Left ventricle myocardium inferior (tissue), 1 donor: ENCODE measurements around the gene ATAD1. TPM values are rescaled to one million over a fixed set of nuclear protein-coding genes. Genes with fewer than 3 reads are reported as not detected.

ENCODE experiments used
- DNase-seq: peaks from one replicate; pipeline ENCODE4 v3.0.0-alpha.2; 2020
- H3K27ac ChIP-seq: fragments of 200-600 bp; replicated peaks from 2 replicates; pipeline ENCODE4 v1.8.0; 2021
- H3K27me3 ChIP-seq: fragments of 200-600 bp; 2 replicates; pipeline ENCODE4 v1.8.0; 2021; ENCODE audit warnings: low read depth
- H3K36me3 ChIP-seq: fragments of 200-600 bp; 2 replicates; pipeline ENCODE4 v1.8.0; 2021
- H3K4me1 ChIP-seq: fragments of 200-600 bp; 2 replicates; pipeline ENCODE4 v1.8.0; 2021
- H3K4me3 ChIP-seq: fragments of 200-600 bp; 2 replicates; pipeline ENCODE4 v1.8.0; 2021; ENCODE audit warnings: mild to moderate bottlenecking, moderate library complexity
- H3K9me3 ChIP-seq: fragments of 200-600 bp; replicated peaks from 2 replicates; pipeline ENCODE4 v1.8.0; 2021
- intact Hi-C: fragments of 100-400 bp; cut with micrococcal nuclease; formaldehyde crosslinking; loops from one replicate; pipeline ENCODE4 v1.11.0; 2022
- total RNA-seq: library from RNA; stranded (reverse); fragmentation: NEBNext Ultra II Directional; extraction: Animal tissue kit (Norgen Biotek cat#: 25700); gene quantifications from one replicate; pipeline ENCODE4 v1.2.1, GENCODE V29; 2021
- TF ChIP-seq, protein P1 (sequence below): fragments of 200-600 bp; IDR thresholded peaks from 2 replicates; pipeline ENCODE4 v1.8.0; 2021; ENCODE audit warnings: antibody characterized with exemption, mild to moderate bottlenecking, borderline replicate concordance
- donor health status: DM: no; HTN: yes; CAD: no; lungs with severe emphysema.

Gene ATAD1
- total RNA-seq, 1 donor from 2014 or later = 93.2 TPM

DNA sequence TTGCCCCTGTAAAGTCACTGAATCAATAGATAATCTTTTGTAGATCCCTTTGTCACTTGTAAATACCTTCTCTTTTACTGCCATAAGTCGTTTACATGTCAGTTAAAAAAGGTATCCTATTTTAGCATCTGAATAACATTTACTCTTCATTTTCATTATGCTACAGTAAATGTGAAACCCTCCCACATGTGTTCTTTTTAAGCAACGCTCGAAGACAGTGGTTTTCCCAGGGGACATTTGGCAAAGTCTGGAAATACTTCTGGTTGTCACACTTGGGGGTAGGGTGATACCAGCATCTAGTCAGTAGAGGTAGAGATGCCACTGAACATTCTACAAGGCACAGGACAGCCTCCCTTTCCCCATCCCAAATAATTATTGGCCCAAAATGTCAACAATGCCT is 23.7 kb downstream of the ATAD1 start:
- intact Hi-C loops = no loop called here
- Histone ChIP-seq H3K9me3 (no peaks in the 10 kb centered on the region), H3K36me3 (peaks cover 22% of the 10 kb centered on the region), H3K4me1 (peaks cover 61% of the 10 kb centered on the region), H3K4me3 (no peak overlapping the region), H3K27ac (no peak overlapping the region), H3K27me3 (no peaks in the 10 kb centered on the region)
- TF ChIP-seq, protein P1, sequence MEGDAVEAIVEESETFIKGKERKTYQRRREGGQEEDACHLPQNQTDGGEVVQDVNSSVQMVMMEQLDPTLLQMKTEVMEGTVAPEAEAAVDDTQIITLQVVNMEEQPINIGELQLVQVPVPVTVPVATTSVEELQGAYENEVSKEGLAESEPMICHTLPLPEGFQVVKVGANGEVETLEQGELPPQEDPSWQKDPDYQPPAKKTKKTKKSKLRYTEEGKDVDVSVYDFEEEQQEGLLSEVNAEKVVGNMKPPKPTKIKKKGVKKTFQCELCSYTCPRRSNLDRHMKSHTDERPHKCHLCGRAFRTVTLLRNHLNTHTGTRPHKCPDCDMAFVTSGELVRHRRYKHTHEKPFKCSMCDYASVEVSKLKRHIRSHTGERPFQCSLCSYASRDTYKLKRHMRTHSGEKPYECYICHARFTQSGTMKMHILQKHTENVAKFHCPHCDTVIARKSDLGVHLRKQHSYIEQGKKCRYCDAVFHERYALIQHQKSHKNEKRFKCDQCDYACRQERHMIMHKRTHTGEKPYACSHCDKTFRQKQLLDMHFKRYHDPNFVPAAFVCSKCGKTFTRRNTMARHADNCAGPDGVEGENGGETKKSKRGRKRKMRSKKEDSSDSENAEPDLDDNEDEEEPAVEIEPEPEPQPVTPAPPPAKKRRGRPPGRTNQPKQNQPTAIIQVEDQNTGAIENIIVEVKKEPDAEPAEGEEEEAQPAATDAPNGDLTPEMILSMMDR = no peak
- no peak for DNase-seq

DNA sequence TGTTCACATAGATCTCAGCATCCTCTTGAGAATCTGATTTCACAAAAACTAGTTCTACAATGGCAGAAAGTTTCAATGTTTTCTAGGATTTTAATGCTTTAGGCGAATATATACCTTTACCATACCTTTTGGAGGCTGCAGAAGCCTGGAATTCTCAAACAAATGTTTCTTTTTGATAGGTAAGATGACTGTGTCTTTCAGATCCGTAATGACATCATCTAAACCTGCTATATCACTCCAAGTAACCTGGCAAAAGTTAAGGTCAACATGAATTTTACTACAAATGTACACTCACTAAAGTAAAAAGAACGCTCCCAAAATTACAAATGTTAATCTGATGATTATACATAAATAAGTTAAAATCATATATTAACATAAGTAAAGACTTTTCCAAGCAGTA is 27.8 kb downstream of the ATAD1 start:
- intact Hi-C loops = no loop called here
- TF ChIP-seq, protein P1 = no peak
- Histone ChIP-seq H3K9me3 (no peaks in the 10 kb centered on the region), H3K36me3 (peaks cover 47% of the 10 kb centered on the region), H3K4me3 (no peak overlapping the region), H3K27me3 (no peaks in the 10 kb centered on the region), H3K4me1 (peaks cover 24% of the 10 kb centered on the region), H3K27ac (no peak overlapping the region)
- DNase-seq = no peak

DNA sequence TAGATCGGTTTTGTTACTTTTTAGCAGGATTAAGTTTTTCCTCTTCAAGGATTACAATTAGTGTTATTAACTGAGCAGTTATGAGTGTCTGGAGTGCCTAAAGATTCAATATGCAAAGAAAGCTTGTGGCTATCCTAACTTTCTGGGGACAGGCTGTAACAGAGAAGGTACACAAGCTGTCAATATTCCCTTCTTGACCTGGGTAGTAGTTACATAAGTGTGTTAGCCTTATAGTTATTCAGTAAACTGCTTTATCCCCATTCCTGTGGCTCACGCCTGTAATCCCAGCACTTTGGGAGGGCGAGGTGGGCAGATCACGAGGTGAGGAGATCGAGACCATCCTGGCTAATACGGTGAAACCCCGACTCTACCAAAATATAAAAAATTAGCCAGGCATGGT is 31.6 kb downstream of the ATAD1 start:
- Histone ChIP-seq H3K9me3 (no peaks in the 10 kb centered on the region), H3K4me1 (no peaks in the 10 kb centered on the region), H3K4me3 (no peak overlapping the region), H3K36me3 (peaks cover 69% of the 10 kb centered on the region), H3K27me3 (no peaks in the 10 kb centered on the region), H3K27ac (no peak overlapping the region)
- intact Hi-C loops = no loop called here
- TF ChIP-seq, protein P1 = no peak
- DNase-seq = no peak

DNA sequence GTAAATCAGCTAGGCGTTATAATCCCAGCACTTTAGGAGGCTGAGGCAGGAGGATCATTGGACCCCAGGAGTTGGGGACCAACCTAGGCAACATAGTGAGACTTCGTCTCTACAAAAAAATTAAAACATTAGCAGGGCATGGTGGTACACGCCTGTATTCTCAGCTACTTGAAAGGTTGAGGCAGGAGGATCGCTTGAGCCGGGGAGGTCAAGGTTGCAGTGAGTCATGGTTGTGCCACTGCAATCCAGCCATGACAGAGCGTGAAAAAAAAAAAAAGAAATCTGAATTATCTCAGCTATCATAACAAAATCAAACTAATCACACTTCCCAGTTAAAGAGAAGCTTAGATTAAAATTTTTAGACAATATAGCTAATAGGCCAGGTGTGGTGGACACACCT is 35.3 kb downstream of the ATAD1 start:
- DNase-seq = no peak
- Histone ChIP-seq H3K36me3 (peaks cover 66% of the 10 kb centered on the region), H3K27ac (no peak overlapping the region), H3K4me1 (no peaks in the 10 kb centered on the region), H3K9me3 (no peaks in the 10 kb centered on the region), H3K27me3 (no peaks in the 10 kb centered on the region), H3K4me3 (no peak overlapping the region)
- TF ChIP-seq, protein P1 = no peak
- intact Hi-C loops = no loop called here

DNA sequence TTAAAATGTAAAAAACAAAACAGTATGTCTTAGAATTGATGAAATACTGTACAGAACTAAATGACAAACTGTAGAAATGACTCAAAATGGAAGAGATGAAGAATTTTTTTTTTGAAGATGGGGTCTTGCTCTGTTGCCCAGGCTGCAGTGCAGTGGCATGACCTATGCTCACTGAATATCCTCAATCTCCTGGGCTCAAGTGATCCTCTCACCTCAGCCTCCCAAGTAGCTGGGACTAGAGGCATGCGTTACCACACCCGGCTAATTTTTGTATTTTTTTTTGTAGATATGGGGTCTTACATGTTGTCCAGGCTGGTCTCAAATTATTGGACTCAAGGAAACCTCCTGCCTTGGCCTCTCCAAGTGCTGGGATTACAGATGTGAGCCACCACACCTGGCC is 36.5 kb downstream of the ATAD1 start:
- no peak for DNase-seq
- H3K4me1 ChIP-seq = no peaks in the 10 kb centered on the region
- H3K9me3 ChIP-seq = no peaks in the 10 kb centered on the region
- no peak overlapping the region for H3K27ac ChIP-seq
- H3K4me3 ChIP-seq = no peak overlapping the region
- intact Hi-C loops = no loop called here
- H3K36me3 ChIP-seq = peaks cover 55% of the 10 kb centered on the region
- no peaks in the 10 kb centered on the region for H3K27me3 ChIP-seq
- TF ChIP-seq, protein P1 = no peak

DNA sequence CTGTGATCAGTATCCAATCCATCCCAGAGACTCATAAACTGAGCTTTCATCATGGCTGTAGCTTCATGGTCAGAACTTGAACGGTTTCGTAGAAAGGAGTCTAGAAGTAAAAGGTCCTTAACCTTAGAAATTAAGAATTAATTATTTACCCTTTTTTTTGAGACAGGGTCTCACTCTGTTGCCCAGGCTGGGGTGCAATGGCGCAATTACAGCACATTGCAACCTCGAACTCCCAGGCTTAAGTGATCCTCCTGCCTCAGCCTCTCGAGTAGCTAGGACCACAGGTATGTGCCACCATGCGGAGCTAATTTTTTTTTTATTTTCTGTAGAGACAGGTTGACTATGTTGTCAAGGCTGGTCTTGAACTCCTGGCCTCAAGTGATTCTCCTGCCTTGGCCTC is 41.7 kb downstream of the ATAD1 start:
- Histone ChIP-seq H3K4me3 (no peak overlapping the region), H3K36me3 (peaks cover 54% of the 10 kb centered on the region), H3K27me3 (no peaks in the 10 kb centered on the region), H3K4me1 (peaks cover 3% of the 10 kb centered on the region), H3K27ac (no peak overlapping the region), H3K9me3 (no peaks in the 10 kb centered on the region)
- no peak for DNase-seq
- intact Hi-C loops = no loop called here
- TF ChIP-seq, protein P1 = no peak
